Kidney (tissue), 14 donors: Measurements from ENCODE around the gene UBALD2. TPM values are rescaled to one million over a fixed set of nuclear protein-coding genes. Genes with fewer than 3 reads are reported as not detected.

Experiments used
- DNase-seq, 5 donors: peaks; one replicate each; pipeline ENCODE4 v3.0.0-alpha.2; 2013 to 2020
- FAIRE-seq: peaks from 2 replicates; lab custom pipeline; 2012; peaks lifted over from hg19 to GRCh38; lab: Jason Lieb, UNC
- H3K27ac ChIP-seq, 2 donors: one replicate each; pipeline ENCODE4 v1.7.0; 2013; ENCODE audit warnings: low read depth in 2 of 2, low read length in 2 of 2, inconsistent platforms in 1 of 2
- H3K27me3 ChIP-seq: one replicate; pipeline ENCODE4 v1.7.1; 2013; ENCODE audit warnings: low read length, inconsistent platforms; ENCODE audit not compliant: control insufficient read depth, insufficient read depth
- H3K36me3 ChIP-seq, 3 donors: one replicate each; pipeline versions ENCODE4 v1.7.0 to v1.7.1; 2013; ENCODE audit warnings: low read length in 3 of 3, control low read depth in 1 of 3, inconsistent platforms in 1 of 3; ENCODE audit not compliant: insufficient read depth in 3 of 3, control insufficient read depth in 2 of 3
- H3K4me1 ChIP-seq, 3 donors: one replicate each; pipeline versions ENCODE4 v1.7.0 to v1.7.1; 2013; ENCODE audit warnings: low read length in 3 of 3, inconsistent platforms in 1 of 3, low read depth in 1 of 3; ENCODE audit not compliant: control insufficient read depth in 2 of 3, insufficient read depth in 2 of 3
- H3K4me3 ChIP-seq, 3 donors: one replicate each; pipeline versions ENCODE4 v1.7.0 to v1.8.1; 2013; ENCODE audit warnings: low read length in 3 of 3, control low read depth in 1 of 3, inconsistent platforms in 1 of 3
- H3K9ac ChIP-seq, 3 donors: one replicate each; pipeline versions ENCODE4 v1.7.0 to v1.7.1; 2013; ENCODE audit warnings: low read length in 3 of 3, control low read depth in 1 of 3, inconsistent platforms in 1 of 3
- H3K9me3 ChIP-seq, 3 donors: one replicate each; pipeline versions ENCODE4 v1.7.0 to v1.7.1; 2013; ENCODE audit warnings: low read length in 3 of 3, control low read depth in 1 of 3, inconsistent platforms in 1 of 3; ENCODE audit not compliant: control insufficient read depth in 2 of 3, insufficient read depth in 1 of 3
- intact Hi-C: fragments of 100-400 bp; cut with DNase I; formaldehyde crosslinking; loops from one replicate; pipeline ENCODE4 v1.11.1; 2022
- polyA plus RNA-seq: library from polyadenylated mRNA; stranded (reverse); fragments of 350-450 nt; fragmentation: Illumina TruSeq; extraction: RNeasy Lipid Tissue Mini Kit (QIAGEN cat#74804); gene quantifications from one replicate; pipeline ENCODE4 v1.2.3, GENCODE V29; 2014; ENCODE audit warnings: low read depth, low replicate concordance; ENCODE audit not compliant: insufficient read depth
- total RNA-seq: library from RNA; stranded (reverse); fragmentation: NEBNext Ultra II Directional; extraction: Animal tissue kit (Norgen Biotek cat#: 25700); gene quantifications from one replicate; pipeline ENCODE4 v1.2.1, GENCODE V29; 2021
- TF ChIP-seq, protein P1 (sequence below): IDR thresholded peaks from 3 replicates; pipeline ENCODE4 v1.5.1; 2012; ENCODE audit warnings: mild to moderate bottlenecking, moderate library complexity, borderline replicate concordance; ENCODE audit not compliant: insufficient read depth; ENCODE audit errors: extremely low read depth
- donor health status: control.
- donor health status: control.
- donor health status: control.
- donor health status: control.
- donor health status: control.
- donor health status: DM: yes; HTN: yes; CAD: no.
- donor health status: Normal renal cell carcinoma (clear cell type).

Gene UBALD2
- total and polyA plus RNA-seq, 2 donors from 2014 or later, result 54.3 to 59.1 TPM

DNA sequence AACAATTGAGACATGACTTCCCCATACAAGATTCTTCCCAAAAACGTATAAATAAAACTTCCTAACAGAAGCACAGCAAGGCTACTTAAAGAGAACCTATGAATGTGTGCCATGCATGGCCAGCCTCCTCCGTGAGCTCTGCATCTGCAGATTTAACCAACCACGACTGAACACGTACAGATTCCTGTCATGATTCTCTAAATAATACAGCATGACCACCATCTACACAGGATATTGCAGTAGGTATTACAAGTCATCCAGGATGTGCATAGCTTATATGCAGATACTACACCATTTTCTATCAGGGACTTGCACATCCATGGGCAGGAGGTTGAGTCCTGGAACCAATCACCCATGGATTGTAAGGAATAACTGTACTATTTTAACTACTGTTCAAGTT lies 44.3 kb downstream of the UBALD2 start:
- no peak overlapping the region for H3K9ac ChIP-seq
- H3K9me3 ChIP-seq, result no peaks in the 10 kb centered on the region
- FAIRE-seq (no peak), DNase-seq (no peak)
- TF ChIP-seq, protein P1, sequence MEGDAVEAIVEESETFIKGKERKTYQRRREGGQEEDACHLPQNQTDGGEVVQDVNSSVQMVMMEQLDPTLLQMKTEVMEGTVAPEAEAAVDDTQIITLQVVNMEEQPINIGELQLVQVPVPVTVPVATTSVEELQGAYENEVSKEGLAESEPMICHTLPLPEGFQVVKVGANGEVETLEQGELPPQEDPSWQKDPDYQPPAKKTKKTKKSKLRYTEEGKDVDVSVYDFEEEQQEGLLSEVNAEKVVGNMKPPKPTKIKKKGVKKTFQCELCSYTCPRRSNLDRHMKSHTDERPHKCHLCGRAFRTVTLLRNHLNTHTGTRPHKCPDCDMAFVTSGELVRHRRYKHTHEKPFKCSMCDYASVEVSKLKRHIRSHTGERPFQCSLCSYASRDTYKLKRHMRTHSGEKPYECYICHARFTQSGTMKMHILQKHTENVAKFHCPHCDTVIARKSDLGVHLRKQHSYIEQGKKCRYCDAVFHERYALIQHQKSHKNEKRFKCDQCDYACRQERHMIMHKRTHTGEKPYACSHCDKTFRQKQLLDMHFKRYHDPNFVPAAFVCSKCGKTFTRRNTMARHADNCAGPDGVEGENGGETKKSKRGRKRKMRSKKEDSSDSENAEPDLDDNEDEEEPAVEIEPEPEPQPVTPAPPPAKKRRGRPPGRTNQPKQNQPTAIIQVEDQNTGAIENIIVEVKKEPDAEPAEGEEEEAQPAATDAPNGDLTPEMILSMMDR, result no peak
- intact Hi-C loops, result loop anchor here (5.0 kb wide), 1 partner anchor 88 kb away; no protein-coding TSS in a partner anchor
- H3K27me3 ChIP-seq, result no peaks in the 10 kb centered on the region
- H3K4me3 ChIP-seq, result no peak overlapping the region
- H3K4me1 ChIP-seq, result no peaks in the 10 kb centered on the region
- no peak overlapping the region for H3K27ac ChIP-seq
- peaks cover 3 to 16% (median 8%) of the 10 kb centered on the region in 3 donors for H3K36me3 ChIP-seq

DNA sequence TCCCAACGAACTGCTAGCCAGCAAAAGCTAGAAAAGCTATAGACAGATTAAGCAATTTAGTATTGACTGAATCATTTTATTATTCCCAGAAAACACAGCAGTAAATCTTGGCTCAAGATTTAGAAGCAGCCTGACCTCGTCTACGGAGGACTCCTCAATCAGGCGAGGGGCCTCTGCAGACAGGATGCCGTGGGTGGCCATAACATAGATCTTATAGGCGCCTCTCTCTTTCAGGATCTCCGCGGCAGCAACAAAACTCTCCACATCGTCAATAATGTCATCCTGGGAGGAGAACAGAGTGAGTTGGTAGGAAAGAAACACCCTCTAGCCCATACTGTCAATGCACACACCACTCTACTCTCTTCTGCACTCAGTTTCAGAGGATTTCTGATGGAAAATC lies 47.6 kb downstream of the UBALD2 start:
- no peak for DNase-seq
- peaks cover 0 to 3% (median 0%) of the 10 kb centered on the region in 3 donors for H3K4me1 ChIP-seq
- H3K36me3 ChIP-seq, result peaks cover 3 to 16% (median 8%) of the 10 kb centered on the region in 3 donors
- no peaks in the 10 kb centered on the region for H3K27me3 ChIP-seq
- intact Hi-C loops, result no loop called here
- H3K27ac ChIP-seq, result no peak overlapping the region
- TF ChIP-seq, protein P1, result no peak
- no peaks in the 10 kb centered on the region for H3K9me3 ChIP-seq
- H3K9ac ChIP-seq, result no peak overlapping the region
- no peak overlapping the region for H3K4me3 ChIP-seq
- FAIRE-seq, result no peak

DNA sequence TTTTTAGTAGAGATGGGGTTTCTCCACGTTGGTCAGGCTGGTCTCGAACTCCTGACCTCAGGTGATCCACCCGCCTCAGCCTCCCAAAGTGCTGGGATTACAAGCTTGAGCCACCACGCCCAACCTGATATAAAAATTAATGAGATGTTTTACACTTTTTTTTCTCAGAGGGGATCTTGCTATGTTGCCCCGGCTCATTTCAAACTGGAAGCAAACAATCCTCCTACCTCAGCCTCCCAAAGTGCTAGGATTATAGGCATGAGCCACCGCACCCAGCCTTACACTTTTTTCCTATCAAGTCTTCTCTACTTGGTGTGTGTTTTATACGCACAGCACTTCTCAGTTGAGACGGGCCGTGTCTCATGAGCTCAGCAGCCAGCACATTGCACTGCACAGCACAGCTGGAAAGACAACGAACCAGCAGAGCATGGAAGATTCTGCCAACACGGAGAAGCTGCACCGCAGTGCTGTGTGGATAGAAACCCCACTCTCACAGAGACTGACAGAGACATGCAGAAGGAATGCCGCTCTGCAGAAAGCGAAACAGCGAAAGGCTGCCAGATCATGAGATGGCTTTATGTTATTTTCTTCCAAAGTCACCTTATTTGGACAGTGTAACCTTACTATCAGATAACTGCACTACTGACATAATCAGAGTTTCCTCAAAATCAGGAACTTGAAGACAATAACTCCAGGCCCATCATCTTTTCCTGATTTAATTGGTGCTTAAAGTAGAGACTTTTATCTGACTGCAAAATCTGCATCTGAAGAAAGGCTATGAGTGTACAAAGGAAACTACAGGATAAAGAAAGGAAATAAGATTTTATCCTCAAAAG lies 49.5 kb downstream of the UBALD2 start:
- no peak overlapping the region for H3K27ac ChIP-seq
- H3K27me3 ChIP-seq, result no peaks in the 10 kb centered on the region
- H3K9ac ChIP-seq, result no peak overlapping the region
- H3K36me3 ChIP-seq, result peaks cover 3 to 19% (median 8%) of the 10 kb centered on the region in 3 donors
- FAIRE-seq (no peak), DNase-seq (peak in 1 of 5 donors; percentile 17)
- H3K4me3 ChIP-seq, result peak overlapping the region in 1 of 3 donors; percentile 18
- H3K4me1 ChIP-seq, result peaks cover 0 to 3% (median 0%) of the 10 kb centered on the region in 3 donors
- TF ChIP-seq, protein P1, result no peak
- intact Hi-C loops, result no loop called here
- no peaks in the 10 kb centered on the region for H3K9me3 ChIP-seq
